Ammon's horn (tissue), 1 donor: ENCODE data around the gene TNS2.
A peak's percentile ranks its signal among the peaks of the same experiment; 100 is the strongest.
"Not testable (repeated sequence)": the region's sequence is repeated elsewhere in the genome, so short reads cannot be mapped to it uniquely, and the experiment has no call there.

Experiments
- DNase-seq: peaks from one replicate; pipeline ENCODE4 v3.0.0-alpha.2; 2016; ENCODE audit warnings: low spot score

Gene TNS2

GRCh38 chr12:53096089-53096741 lies 46.4 kb downstream of the TNS2 start:
- DNase-seq: no peak

DNA sequence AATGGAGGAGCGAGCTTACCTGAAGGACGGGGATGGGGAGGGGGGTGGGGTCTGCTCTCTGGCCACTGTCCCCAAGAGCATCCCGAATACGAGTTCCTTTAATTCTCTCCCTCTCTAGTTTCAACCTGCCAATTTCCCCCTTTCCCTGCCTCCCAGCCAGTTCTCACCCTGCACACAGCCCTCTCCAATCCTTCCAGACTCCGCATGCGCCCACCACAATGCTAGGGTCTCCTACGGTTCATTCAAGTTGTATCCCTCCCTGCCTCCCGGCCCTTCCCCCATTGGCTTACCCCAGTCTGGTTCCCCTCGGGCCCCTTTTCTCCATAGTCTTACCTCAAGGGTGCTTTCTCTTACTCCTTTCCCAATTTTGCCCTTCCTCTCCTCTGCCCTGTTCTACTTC lies 46.9 kb downstream of the TNS2 start:
- DNase-seq: no peak

- DNase-seq: no peak
Observed at GRCh38 chr12:53097207-53097563, 47.3 kb downstream of the TNS2 start.

DNA sequence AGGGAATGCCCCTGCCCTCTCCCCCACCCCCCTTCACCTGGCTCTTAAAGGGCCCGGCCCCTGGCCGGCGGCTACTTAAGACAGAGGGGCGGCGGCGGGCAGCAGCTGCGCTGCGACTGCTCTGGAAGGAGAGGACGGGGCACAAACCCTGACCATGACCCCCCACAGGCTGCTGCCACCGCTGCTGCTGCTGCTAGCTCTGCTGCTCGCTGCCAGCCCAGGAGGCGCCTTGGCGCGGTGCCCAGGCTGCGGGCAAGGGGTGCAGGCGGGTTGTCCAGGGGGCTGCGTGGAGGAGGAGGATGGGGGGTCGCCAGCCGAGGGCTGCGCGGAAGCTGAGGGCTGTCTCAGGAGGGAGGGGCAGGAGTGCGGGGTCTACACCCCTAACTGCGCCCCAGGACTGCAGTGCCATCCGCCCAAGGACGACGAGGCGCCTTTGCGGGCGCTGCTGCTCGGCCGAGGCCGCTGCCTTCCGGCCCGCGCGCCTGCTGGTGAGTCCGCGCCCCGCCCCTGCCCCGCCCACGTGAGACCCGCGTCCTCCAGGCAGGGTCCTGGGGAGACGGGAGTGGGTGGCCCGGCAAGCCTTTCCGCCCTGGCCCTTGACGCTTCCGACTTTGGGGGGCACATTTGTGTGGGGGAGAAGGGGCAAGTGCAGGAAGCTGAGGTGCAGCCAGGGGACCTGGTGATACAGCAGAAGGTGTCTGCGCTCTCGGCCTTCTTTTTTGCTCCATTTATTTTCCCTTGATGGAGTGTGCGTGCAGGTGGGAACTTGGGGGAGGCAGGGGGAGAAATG lies 47.9 kb downstream of the TNS2 start, which contains the start of gene IGFBP6:
IGFBP6 (plus strand) TSS at position 104 of the 790 bp plus-strand sequence; CDS start at position 155, 51 bp downstream.
- DNase-seq: peak; percentile 25

DNA sequence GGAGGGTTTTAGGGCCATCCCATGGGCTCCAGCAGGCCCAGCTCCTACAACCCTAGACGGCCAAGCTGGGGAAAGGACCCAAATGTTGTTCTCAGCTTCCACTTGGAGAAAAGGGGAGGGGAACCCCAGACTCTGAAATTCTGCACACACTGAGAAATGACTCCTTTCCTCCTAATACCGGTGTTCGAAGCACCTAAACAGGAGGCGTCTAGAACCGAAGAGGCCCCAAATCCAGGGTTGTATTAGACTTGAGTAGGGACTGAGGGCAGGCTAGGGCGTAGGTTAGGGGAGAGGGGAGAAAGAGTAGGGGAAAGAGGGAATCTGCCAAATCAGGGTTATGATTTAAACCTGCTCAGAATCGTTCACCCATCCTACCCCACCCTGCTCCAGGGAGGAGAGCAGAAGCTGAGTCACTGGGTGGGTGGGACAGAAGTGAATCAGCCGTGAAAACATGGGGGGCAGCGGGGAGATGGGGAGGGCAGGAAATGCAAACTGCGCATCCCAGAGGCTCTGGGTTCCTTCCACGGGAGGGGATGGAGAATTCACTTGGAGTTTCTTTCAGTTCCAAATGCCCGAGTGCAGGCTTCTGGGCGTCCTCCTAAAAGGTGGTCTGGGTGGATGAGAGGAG lies 48.6 kb downstream of the TNS2 start:
- peak; percentile 49 for DNase-seq

DNA sequence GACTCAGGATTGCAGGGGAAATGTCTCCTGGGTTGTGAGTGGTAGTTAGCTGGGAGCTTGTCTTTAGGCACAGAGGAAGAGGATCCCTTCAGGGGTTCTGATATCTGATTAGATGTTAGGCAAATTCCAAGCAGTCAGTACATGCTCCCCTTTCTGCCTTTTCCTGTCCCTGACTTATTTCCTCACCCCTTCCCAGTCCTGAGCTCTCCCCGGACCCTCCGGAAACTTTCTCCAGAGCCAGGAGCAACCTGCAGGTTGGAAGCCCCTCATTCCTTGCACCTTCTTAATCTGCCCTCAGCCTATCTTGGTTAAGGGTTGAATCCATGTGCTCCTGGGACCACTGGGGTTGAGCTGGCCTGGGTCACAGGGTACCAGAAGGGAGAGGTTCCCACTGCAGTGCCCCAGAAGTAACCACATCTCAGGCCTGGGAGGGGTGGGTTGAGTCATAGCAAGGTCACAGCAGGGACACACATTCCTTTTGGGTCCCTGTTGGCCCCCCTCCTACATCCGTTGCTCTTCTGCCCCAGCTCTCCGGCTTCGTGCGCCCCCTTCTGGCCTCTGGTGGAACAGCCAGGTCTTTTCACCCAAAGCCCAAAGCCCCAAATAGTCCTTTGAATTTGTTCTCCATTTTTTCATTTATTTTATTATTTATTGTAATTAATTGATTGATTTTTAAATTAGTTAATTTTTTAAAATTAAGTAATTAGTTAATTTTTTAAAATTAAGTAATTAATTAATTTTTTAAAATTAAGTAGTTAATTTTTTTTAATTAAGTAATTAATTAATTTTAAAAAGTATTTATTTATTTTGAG lies 49.4 kb downstream of the TNS2 start:
- DNase-seq: peak; percentile 82

DNA sequence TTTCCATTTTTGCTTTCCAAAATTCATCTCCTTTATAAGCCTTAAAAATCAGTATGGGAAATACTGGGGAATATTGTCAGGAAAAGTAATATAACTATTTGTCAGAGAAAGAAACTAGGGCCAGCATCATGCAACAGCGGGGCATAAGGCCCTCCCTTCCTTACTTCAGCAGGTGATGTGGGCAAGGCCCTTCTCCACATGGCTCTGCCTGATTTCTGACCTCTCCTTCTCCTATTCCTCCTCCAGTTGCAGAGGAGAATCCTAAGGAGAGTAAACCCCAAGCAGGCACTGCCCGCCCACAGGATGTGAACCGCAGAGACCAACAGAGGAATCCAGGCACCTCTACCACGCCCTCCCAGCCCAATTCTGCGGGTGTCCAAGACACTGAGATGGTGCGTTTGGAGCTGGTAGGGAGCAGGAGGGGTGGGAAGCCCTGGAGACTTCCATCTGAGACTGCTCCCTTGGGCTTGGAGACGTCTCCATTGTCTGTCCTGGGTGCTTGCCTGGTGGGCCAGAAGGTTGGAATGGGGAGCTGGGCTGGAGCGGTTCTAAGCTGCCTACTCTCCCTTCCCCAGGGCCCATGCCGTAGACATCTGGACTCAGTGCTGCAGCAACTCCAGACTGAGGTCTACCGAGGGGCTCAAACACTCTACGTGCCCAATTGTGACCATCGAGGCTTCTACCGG lies 50.7 kb downstream of the TNS2 start:
- no peak for DNase-seq

DNA sequence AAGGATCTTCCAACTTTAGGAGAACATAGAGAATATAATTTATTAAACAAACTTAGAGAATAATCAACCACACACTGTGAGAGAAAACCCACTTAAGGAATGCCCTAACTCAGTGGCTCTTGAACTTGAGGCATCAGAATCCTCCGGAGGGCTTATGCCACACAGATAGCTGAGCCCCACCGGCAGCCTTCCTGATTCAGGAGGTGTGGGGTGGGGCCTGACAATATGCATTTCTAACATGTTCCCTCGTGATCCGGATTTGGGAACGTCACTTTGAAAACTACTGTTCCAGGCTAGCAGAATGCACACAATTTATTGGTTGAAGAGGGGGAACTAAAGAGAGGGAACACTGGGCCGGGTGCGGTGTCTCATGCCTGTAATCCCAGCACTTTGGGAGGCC lies 51.4 kb downstream of the TNS2 start:
- no peak for DNase-seq

GRCh38 chr12:53101931-53102781 lies 52.3 kb downstream of the TNS2 start:
- no peak for DNase-seq

- no peak for DNase-seq
Observed at GRCh38 chr12:53102883-53103807, 53.3 kb downstream of the TNS2 start, which contains the start of gene SOAT2. Gene SOAT2 (plus strand): TSS chr12:53103486. CDS start chr12:53103578, 92 bp downstream.

- DNase-seq: peak; percentile 35
Observed at GRCh38 chr12:53103860-53104305, 54.0 kb downstream of the TNS2 start.

DNA sequence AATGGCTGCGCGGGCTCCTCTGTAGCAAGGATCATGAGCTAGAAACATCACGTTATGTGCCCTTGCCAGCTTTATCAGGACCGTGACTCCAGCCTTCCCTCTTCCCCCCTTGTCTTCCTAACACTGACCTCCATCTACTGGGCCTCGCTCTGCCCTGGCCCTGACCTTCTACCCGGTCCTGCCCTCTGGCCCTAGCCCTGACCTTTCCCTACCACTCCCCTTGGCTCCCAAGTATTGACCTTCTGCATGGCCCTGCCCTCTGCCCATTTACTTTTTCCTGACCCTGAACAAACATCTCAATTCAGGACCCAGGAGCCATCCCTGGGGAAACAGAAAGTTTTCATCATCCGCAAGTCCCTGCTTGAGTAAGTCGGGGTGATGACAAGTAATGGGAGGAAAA lies 55.4 kb downstream of the TNS2 start:
- DNase-seq: no peak

DNA sequence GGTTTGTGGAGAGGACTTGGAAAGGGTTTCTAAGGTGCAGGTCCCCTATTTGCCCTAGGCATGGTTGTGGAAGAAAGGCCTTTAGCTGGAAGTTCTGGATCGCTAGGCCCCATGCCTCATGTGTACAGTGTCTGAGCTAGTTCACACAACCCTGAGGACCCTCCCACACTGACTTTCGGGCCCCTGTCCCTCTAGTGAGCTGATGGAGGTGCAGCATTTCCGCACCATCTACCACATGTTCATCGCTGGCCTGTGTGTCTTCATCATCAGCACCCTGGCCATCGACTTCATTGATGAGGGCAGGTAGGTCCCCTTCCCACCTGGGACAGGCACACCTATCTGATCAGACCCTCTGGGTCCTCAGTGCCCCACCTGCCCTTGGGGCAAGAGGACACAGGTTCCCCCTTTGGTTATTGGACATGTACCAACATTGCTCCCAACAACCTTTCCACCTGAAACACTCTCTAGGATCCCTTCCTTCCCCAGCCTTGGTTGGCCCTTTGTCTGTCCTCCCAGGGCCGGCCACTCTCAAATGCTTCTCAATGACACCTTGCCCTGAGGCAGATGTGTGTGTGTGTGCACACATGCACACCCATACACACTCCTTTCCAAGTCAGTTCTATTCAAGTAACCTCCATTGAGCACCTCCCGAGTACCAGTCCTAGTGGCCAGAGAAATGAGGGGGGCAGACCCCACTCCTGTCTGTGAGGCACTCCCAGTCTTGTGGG lies 56.0 kb downstream of the TNS2 start:
- DNase-seq: no peak

- no peak for DNase-seq
Observed at GRCh38 chr12:53107122-53107521, 57.3 kb downstream of the TNS2 start.

GRCh38 chr12:53112431-53112830 lies 62.6 kb downstream of the TNS2 start:
- not testable (repeated sequence) for DNase-seq

DNA sequence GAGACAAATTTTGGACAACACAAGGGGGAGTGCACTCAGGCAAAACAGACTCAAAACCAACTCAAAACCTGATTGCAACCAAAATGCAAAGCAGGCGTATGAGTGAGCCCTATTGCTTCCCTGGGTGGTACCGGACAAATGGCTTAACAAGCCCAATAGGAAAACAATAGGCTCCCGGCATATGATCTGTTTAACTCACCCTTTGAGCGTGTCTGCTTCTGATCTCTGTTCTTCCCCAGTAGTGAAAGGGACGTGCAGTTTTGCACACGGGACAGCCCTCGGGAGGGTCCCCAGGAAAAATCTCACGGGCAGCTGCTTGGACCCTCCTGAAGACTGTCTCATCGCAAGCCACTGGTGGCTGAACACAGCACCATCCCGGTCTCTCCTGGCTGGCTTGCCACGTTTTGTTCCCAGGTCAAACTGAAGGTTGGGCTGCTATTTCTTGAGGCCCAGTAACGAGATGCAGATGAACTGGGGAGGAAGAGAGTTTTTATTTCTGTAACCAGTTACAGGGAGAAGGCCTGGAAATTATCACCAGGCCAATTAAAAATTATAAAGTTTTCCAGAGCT lies 63.4 kb downstream of the TNS2 start:
- DNase-seq: no peak

GRCh38 chr12:53113951-53114350 lies 64.1 kb downstream of the TNS2 start:
- no peak for DNase-seq
